NB4 (cell line): Measurements from ENCODE around the gene ALDH6A1.

Experiments
- CTCF ChIP-seq: IDR thresholded peaks from one replicate; pipeline ENCODE4 v1.5.1; 2012; ENCODE audit warnings: low read depth, low read length
- MYC ChIP-seq: IDR thresholded peaks from 2 replicates; pipeline ENCODE4 v1.6.1; 2011; ENCODE audit warnings: low read depth, low read length
- POLR2A ChIP-seq: IDR thresholded peaks from 2 replicates; pipeline ENCODE4 v1.6.1; 2011; ENCODE audit warnings: mild to moderate bottlenecking; ENCODE audit not compliant: insufficient read length; ENCODE audit errors: extremely low read depth

- TF ChIP-seq CTCF (peak; percentile 10), POLR2A (no peak), MYC (no peak)
Observed at GRCh38 chr14:74038020-74038859, 46.0 kb downstream of the ALDH6A1 start.
